Neuronal stem cell (in vitro differentiated cells): ENCODE measurements around the gene HS3ST5.

Experiments used
- DNase-seq: peaks from one replicate; pipeline ENCODE4 v3.0.0-alpha.2; 2013; ENCODE audit warnings: low spot score
- H2AFZ ChIP-seq: one replicate; pipeline ENCODE4 v1.6.1; 2013; ENCODE audit warnings: mild to moderate bottlenecking, low read length, inconsistent platforms
- H2AK5ac ChIP-seq: 2 replicates; pipeline ENCODE4 v1.6.1; 2013; ENCODE audit warnings: low read depth, mild to moderate bottlenecking, inconsistent platforms, low read length, moderate library complexity, mixed read lengths
- H2BK120ac ChIP-seq: 2 replicates; pipeline ENCODE4 v1.6.1; 2013; ENCODE audit warnings: low read depth, mild to moderate bottlenecking, inconsistent platforms, low read length, moderate library complexity, mixed read lengths
- H2BK12ac ChIP-seq: one replicate; pipeline ENCODE4 v1.6.1; 2013; ENCODE audit warnings: low read length, inconsistent platforms
- H2BK15ac ChIP-seq: 2 replicates; pipeline ENCODE4 v1.6.1; 2013; ENCODE audit warnings: mild to moderate bottlenecking, low read length, inconsistent platforms, mixed read lengths
- H2BK5ac ChIP-seq: one replicate; pipeline ENCODE4 v1.6.1; 2013; ENCODE audit warnings: inconsistent platforms, mild to moderate bottlenecking, low read length, moderate library complexity
- H3K14ac ChIP-seq: one replicate; pipeline ENCODE4 v1.6.1; 2013; ENCODE audit warnings: low read length, inconsistent platforms
- H3K18ac ChIP-seq: 2 replicates; pipeline ENCODE4 v1.6.1; 2013; ENCODE audit warnings: low read length, inconsistent platforms
- H3K23ac ChIP-seq: 2 replicates; pipeline ENCODE4 v1.6.1; 2013; ENCODE audit warnings: low read depth, mild to moderate bottlenecking, mixed read lengths, low read length, inconsistent platforms; ENCODE audit not compliant: poor library complexity
- H3K27ac ChIP-seq: replicated peaks from 3 replicates; pipeline ENCODE4 v1.5.1; 2013; ENCODE audit warnings: low read length, inconsistent platforms
- H3K27me3 ChIP-seq, 3 experiments: 2 replicates each; pipeline ENCODE4 v1.6.1; 2013; ENCODE audit warnings: low read length in 3 of 3, mild to moderate bottlenecking in 2 of 3, inconsistent platforms in 1 of 3, low read depth in 1 of 3, mixed read lengths in 1 of 3, moderate library complexity in 1 of 3; ENCODE audit not compliant: control insufficient read depth in 3 of 3, insufficient read depth in 3 of 3
- H3K36me3 ChIP-seq, 2 donors: replicated peaks in 1 of 2; 2 replicates each; pipeline ENCODE4 v1.6.1; 2013; ENCODE audit warnings: low read length in 2 of 2; ENCODE audit not compliant: control insufficient read depth in 2 of 2, insufficient read depth in 2 of 2
- H3K4ac ChIP-seq: 2 replicates; pipeline ENCODE4 v1.6.1; 2013; ENCODE audit warnings: inconsistent platforms, mild to moderate bottlenecking, low read length, moderate library complexity
- H3K4me1 ChIP-seq, 2 donors: 1 replicate in 1 of 2; 2 replicates in 1 of 2; pipeline ENCODE4 v1.6.1; 2013; ENCODE audit warnings: low read length in 2 of 2, low read depth in 1 of 2; ENCODE audit not compliant: control insufficient read depth in 2 of 2, insufficient read depth in 1 of 2
- H3K4me2 ChIP-seq: one replicate; pipeline ENCODE4 v1.6.1; 2013; ENCODE audit warnings: mild to moderate bottlenecking, low read length, inconsistent platforms; ENCODE audit not compliant: insufficient read depth, poor library complexity, severe bottlenecking
- H3K4me3 ChIP-seq, 2 donors: 2 replicates each; pipeline ENCODE4 v1.5.1; 2013; ENCODE audit warnings: low read length in 2 of 2, mild to moderate bottlenecking in 2 of 2, inconsistent platforms in 1 of 2, moderate library complexity in 1 of 2
- H3K79me1 ChIP-seq: one replicate; pipeline ENCODE4 v1.6.1; 2013; ENCODE audit warnings: low read depth, mild to moderate bottlenecking, inconsistent platforms, low read length, moderate library complexity
- H3K9ac ChIP-seq: one replicate; pipeline ENCODE4 v1.6.1; 2013; ENCODE audit warnings: mild to moderate bottlenecking, low read depth, low read length, inconsistent platforms; ENCODE audit not compliant: poor library complexity
- H3K9me3 ChIP-seq, 2 donors: replicated peaks in 1 of 2; 2 replicates each; pipeline versions ENCODE3 to v1.6.1; 2013; ENCODE audit warnings: low read length in 2 of 2, mild to moderate bottlenecking in 2 of 2, inconsistent platforms in 1 of 2, low read depth in 1 of 2, mixed read lengths in 1 of 2, moderate library complexity in 1 of 2; ENCODE audit not compliant: control insufficient read depth in 2 of 2, insufficient read depth in 1 of 2
- H4K8ac ChIP-seq: one replicate; pipeline ENCODE4 v1.6.1; 2013; ENCODE audit warnings: low read depth, mild to moderate bottlenecking, inconsistent platforms, low read length, moderate library complexity
- H4K91ac ChIP-seq: one replicate; pipeline ENCODE4 v1.6.1; 2013; ENCODE audit warnings: low read length, low read depth, mild to moderate bottlenecking, inconsistent platforms; ENCODE audit not compliant: poor library complexity
- WGBS, 2 donors: extraction: QIAGEN DNeasy Blood & Tissue Kit; methylation state at CpG; one replicate each; pipeline ENCODE4 v1.1.7; 2013; ENCODE audit warnings: missing lambda C conversion rate in 2 of 2, mixed read lengths in 1 of 2; ENCODE audit not compliant: insufficient read length in 2 of 2, insufficient replicate concordance in 1 of 2; ENCODE audit errors: extremely low coverage in 2 of 2; 5-methylcytosine and 5-hydroxymethylcytosine counted together

The HS3ST5 gene

GRCh38 chr6:114138577-114139248, 204.1 kb downstream of the HS3ST5 start:
- H3K36me3 ChIP-seq = no peaks in the 10 kb centered on the region

GRCh38 chr6:114135363-114135971, 207.4 kb downstream of the HS3ST5 start:
- Histone ChIP-seq H3K18ac (no peak overlapping the region), H3K4me1 (no peaks in the 10 kb centered on the region), H3K9ac (no peak overlapping the region), H2BK15ac (no peak overlapping the region), H2BK5ac (no peak overlapping the region), H3K4me3 (no peak overlapping the region), H3K79me1 (no peaks in the 10 kb centered on the region), H3K23ac (no peak overlapping the region), H4K8ac (no peak overlapping the region), H3K9me3 (peaks cover 0 to 2% of the 10 kb centered on the region in 2 donors), H2BK12ac (no peak overlapping the region), H3K4ac (no peak overlapping the region), H4K91ac (no peak overlapping the region), H2AK5ac (no peak overlapping the region), H3K27me3 (no peaks in the 10 kb centered on the region), H3K36me3 (no peaks in the 10 kb centered on the region), H3K4me2 (no peak overlapping the region), H3K27ac (no peak overlapping the region), H2BK120ac (no peak overlapping the region), H2AFZ (no peak overlapping the region), H3K14ac (no peak overlapping the region)
- no CpG with 5 or more reads among the region's 5 CpGs for WGBS, 2 donors
- no peak for DNase-seq

More at GRCh38 chr6:114138577-114139248, 204.1 kb downstream of the HS3ST5 start:
- H3K4me2 ChIP-seq = no peak overlapping the region
- no peak overlapping the region for H3K4me3 ChIP-seq
- H2BK12ac ChIP-seq = no peak overlapping the region
- H3K14ac ChIP-seq = no peak overlapping the region
- no CpG with 5 or more reads among the region's 4 CpGs for WGBS, 2 donors
- no peak overlapping the region for H2AK5ac ChIP-seq
- H3K4ac ChIP-seq = no peak overlapping the region
- H3K23ac ChIP-seq = no peak overlapping the region
- H2AFZ ChIP-seq = no peak overlapping the region
- no peak overlapping the region for H4K8ac ChIP-seq
- H3K27ac ChIP-seq = no peak overlapping the region
- H3K9me3 ChIP-seq = peaks cover 0 to 2% of the 10 kb centered on the region in 2 donors
- no peak overlapping the region for H2BK15ac ChIP-seq
- no peak overlapping the region for H2BK120ac ChIP-seq
- no peak overlapping the region for H3K9ac ChIP-seq
- no peaks in the 10 kb centered on the region for H3K4me1 ChIP-seq
- H3K27me3 ChIP-seq = no peaks in the 10 kb centered on the region
- no peak overlapping the region for H4K91ac ChIP-seq
- H3K18ac ChIP-seq = no peak overlapping the region
- DNase-seq = no peak
- no peaks in the 10 kb centered on the region for H3K79me1 ChIP-seq
- no peak overlapping the region for H2BK5ac ChIP-seq

DNA sequence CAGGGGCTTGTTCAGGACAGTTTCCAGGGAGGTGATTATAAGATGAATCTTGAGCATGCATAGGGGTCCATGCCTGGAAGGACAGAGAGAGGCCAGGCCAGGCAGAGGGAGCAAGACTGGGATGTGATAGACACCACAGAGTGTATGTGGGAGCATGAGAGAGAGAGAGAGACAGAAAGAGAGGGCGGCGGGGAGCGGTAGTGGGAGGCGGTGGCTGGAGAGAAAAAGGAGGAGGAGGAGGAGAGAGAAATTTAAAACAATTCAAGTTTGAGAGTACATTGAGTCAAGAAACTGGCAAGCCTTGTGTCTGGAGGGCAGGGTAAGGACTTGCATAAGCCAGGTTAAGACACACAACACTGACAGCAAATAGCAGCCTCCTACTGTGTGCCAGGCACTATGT, 209.0 kb downstream of the HS3ST5 start:
- no peak overlapping the region for H3K4me2 ChIP-seq
- H2BK5ac ChIP-seq = no peak overlapping the region
- H2BK120ac ChIP-seq = no peak overlapping the region
- H2AFZ ChIP-seq = no peak overlapping the region
- H3K4ac ChIP-seq = no peak overlapping the region
- no peak overlapping the region for H4K91ac ChIP-seq
- no CpG with 5 or more reads among the region's 4 CpGs for WGBS, 2 donors
- no peak overlapping the region for H3K23ac ChIP-seq
- no peaks in the 10 kb centered on the region for H3K36me3 ChIP-seq
- H3K27ac ChIP-seq = no peak overlapping the region
- no peak overlapping the region for H4K8ac ChIP-seq
- no peak overlapping the region for H3K18ac ChIP-seq
- H2BK15ac ChIP-seq = no peak overlapping the region
- no peaks in the 10 kb centered on the region for H3K4me1 ChIP-seq
- no peak overlapping the region for H3K4me3 ChIP-seq
- no peak overlapping the region for H3K14ac ChIP-seq
- H3K27me3 ChIP-seq = no peaks in the 10 kb centered on the region
- H3K9ac ChIP-seq = no peak overlapping the region
- H3K79me1 ChIP-seq = no peaks in the 10 kb centered on the region
- no peak overlapping the region for H2BK12ac ChIP-seq
- H3K9me3 ChIP-seq = peaks cover 0 to 2% of the 10 kb centered on the region in 2 donors
- H2AK5ac ChIP-seq = no peak overlapping the region
- DNase-seq = no peak

DNA sequence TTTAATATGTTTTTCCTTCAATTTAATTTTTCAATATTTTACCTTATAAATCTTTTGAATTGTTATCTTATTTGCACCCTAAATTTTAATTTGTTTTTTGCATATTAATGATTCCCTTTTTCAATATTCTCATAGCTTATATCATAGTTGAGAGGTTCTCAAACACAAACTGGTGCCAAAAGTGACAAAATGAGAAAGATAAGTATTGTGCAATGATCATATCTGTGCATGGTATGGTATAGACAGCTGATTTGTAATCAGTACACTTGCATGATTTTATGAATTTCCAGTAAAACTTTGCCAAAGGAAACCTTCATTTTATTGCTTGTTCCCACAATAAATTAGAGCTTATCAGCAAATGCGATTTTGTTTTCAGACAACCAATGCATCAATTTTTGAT, 210.9 kb downstream of the HS3ST5 start:
- Histone ChIP-seq H3K9ac (no peak overlapping the region), H3K4me3 (no peak overlapping the region), H3K23ac (no peak overlapping the region), H2BK5ac (no peak overlapping the region), H3K79me1 (no peaks in the 10 kb centered on the region), H2AK5ac (no peak overlapping the region), H3K9me3 (peaks cover 0 to 2% of the 10 kb centered on the region in 2 donors), H3K18ac (no peak overlapping the region), H2BK12ac (no peak overlapping the region), H2AFZ (no peak overlapping the region), H3K4me1 (no peaks in the 10 kb centered on the region), H3K4ac (no peak overlapping the region), H4K8ac (no peak overlapping the region), H3K14ac (no peak overlapping the region), H4K91ac (no peak overlapping the region), H3K27ac (no peak overlapping the region), H2BK120ac (no peak overlapping the region), H3K4me2 (no peak overlapping the region), H2BK15ac (no peak overlapping the region), H3K36me3 (no peaks in the 10 kb centered on the region), H3K27me3 (no peaks in the 10 kb centered on the region)
- no peak for DNase-seq
- WGBS, 2 donors = no CpG with 5 or more reads among the region's 1 CpG
